HepG2 (cell line): ENCODE data around the gene HMMR. TPM values are rescaled to one million over a fixed set of nuclear protein-coding genes. Genes with fewer than 3 reads are reported as not detected.

Source experiments
- ARHGAP35 ChIP-seq: sonication (generic); formaldehyde crosslinking; IDR thresholded peaks from 2 replicates; pipeline ENCODE4 v1.9.0; 2022; ENCODE audit warnings: mild to moderate bottlenecking, inconsistent platforms, moderate library complexity, missing genetic modification reagents, borderline replicate concordance
- ARNT2 ChIP-seq: sonication (generic); formaldehyde crosslinking; IDR thresholded peaks from 2 replicates; pipeline ENCODE4 v1.8.0; 2022; ENCODE audit warnings: mild to moderate bottlenecking, low read depth, missing genetic modification reagents, moderate library complexity
- DR1 ChIP-seq: sonication (generic); formaldehyde crosslinking; IDR thresholded peaks from 2 replicates; pipeline ENCODE4 v1.8.0; 2021; ENCODE audit warnings: mild to moderate bottlenecking, missing genetic modification reagents, inconsistent platforms
- GZF1 ChIP-seq: sonication (generic); formaldehyde crosslinking; IDR thresholded peaks from 2 replicates; pipeline ENCODE4 v1.5.1; 2020; ENCODE audit warnings: mild to moderate bottlenecking, missing genetic modification reagents
- HMG20B ChIP-seq: conservative IDR thresholded peaks from 2 replicates; pipeline ENCODE4 v1.6.1; 2016; ENCODE audit warnings: missing genetic modification reagents, missing compliant biosample characterization
- KDM2A ChIP-seq: sonication (generic); formaldehyde crosslinking; IDR thresholded peaks from 2 replicates; pipeline ENCODE4 v1.4.0; 2020; ENCODE audit warnings: low read depth, missing genetic modification reagents, borderline replicate concordance
- MYC ChIP-seq: sonication (generic); formaldehyde crosslinking; IDR thresholded peaks from 2 replicates; pipeline ENCODE4 v1.9.0; 2021; ENCODE audit warnings: missing genetic modification reagents, borderline replicate concordance
- REL ChIP-seq: sonication (generic); formaldehyde crosslinking; conservative IDR thresholded peaks from 2 replicates; pipeline ENCODE4 v1.8.0; 2022; ENCODE audit warnings: mild to moderate bottlenecking, missing genetic modification reagents, moderate library complexity
- SNAPC4 ChIP-seq: sonication (generic); formaldehyde crosslinking; IDR thresholded peaks from 2 replicates; pipeline ENCODE4 v1.4.0; 2020; ENCODE audit warnings: mild to moderate bottlenecking, missing genetic modification reagents
- SP1 ChIP-seq, 2 experiments: fragments of 450-650 bp in 1 of 2; sonication (generic) in 1 of 2; formaldehyde crosslinking in 1 of 2; IDR thresholded peaks; 2 replicates each; pipeline versions ENCODE4 v1.4.0 to v1.6.1; 2016 to 2020; ENCODE audit warnings: missing genetic modification reagents in 1 of 2
- TOE1 ChIP-seq: sonication (generic); formaldehyde crosslinking; IDR thresholded peaks from 2 replicates; pipeline ENCODE4 v1.4.0; 2020; ENCODE audit warnings: mild to moderate bottlenecking, missing genetic modification reagents
- ZNF121 ChIP-seq: sonication (generic); formaldehyde crosslinking; IDR thresholded peaks from 2 replicates; pipeline ENCODE4 v1.5.0; 2020; ENCODE audit warnings: mild to moderate bottlenecking, missing genetic modification reagents
- ZNF550 ChIP-seq: sonication (generic); formaldehyde crosslinking; IDR thresholded peaks from 2 replicates; pipeline ENCODE4 v1.4.0; 2020; ENCODE audit warnings: mild to moderate bottlenecking, missing genetic modification reagents, borderline replicate concordance
- ZSCAN22 ChIP-seq: sonication (generic); formaldehyde crosslinking; IDR thresholded peaks from 2 replicates; pipeline ENCODE4 v1.4.0; 2020; ENCODE audit warnings: mild to moderate bottlenecking, missing genetic modification reagents
- ZZZ3 ChIP-seq: sonication (generic); formaldehyde crosslinking; IDR thresholded peaks from 2 replicates; pipeline ENCODE4 v1.4.0; 2020; ENCODE audit warnings: missing genetic modification reagents, mild to moderate bottlenecking, borderline replicate concordance
- polyA plus RNA-seq, 8 experiments: library from polyadenylated mRNA; depleted of rRNA in 3 of 8; stranded (reverse) in 7 of 8; unstranded in 1 of 8; fragments of >200 nt; fragmentation: Illumina TruSeq in 4 of 8; extraction: Trizol in 4 of 8; gene quantifications; 2 replicates each; pipeline versions ENCODE4 v1.2.1 to v1.2.3, GENCODE V29; 2011 to 2016; ENCODE audit warnings: low read depth in 4 of 8, missing spikeins in 1 of 8, mixed read lengths in 1 of 8; ENCODE audit not compliant: insufficient read depth in 1 of 8
- total RNA-seq, 5 experiments: library from RNA; depleted of rRNA; stranded (reverse); fragments of >200 nt; fragmentation: Illumina TruSeq; extraction: Trizol; gene quantifications; 2 replicates each; pipeline ENCODE4 v1.2.3, GENCODE V29; 2016; ENCODE audit warnings: low read depth in 1 of 5
- TF ChIP-seq, protein P1 (sequence below): IDR thresholded peaks from 2 replicates; pipeline ENCODE4 v1.6.1; 2012; ENCODE audit warnings: low read depth, low read length, improper control_type of control experiment
- TF ChIP-seq, protein P2 (sequence below): sonication (generic); formaldehyde crosslinking; IDR thresholded peaks from 2 replicates; pipeline ENCODE4 v1.5.1; 2020; ENCODE audit warnings: missing genetic modification reagents, mild to moderate bottlenecking, borderline replicate concordance

HMMR gene
- total and polyA plus RNA-seq, 2 of the 13 experiments (the other 11 are each of a cell fraction or from before 2014, with no cell fraction given): 8.5 to 48.3 TPM

DNA sequence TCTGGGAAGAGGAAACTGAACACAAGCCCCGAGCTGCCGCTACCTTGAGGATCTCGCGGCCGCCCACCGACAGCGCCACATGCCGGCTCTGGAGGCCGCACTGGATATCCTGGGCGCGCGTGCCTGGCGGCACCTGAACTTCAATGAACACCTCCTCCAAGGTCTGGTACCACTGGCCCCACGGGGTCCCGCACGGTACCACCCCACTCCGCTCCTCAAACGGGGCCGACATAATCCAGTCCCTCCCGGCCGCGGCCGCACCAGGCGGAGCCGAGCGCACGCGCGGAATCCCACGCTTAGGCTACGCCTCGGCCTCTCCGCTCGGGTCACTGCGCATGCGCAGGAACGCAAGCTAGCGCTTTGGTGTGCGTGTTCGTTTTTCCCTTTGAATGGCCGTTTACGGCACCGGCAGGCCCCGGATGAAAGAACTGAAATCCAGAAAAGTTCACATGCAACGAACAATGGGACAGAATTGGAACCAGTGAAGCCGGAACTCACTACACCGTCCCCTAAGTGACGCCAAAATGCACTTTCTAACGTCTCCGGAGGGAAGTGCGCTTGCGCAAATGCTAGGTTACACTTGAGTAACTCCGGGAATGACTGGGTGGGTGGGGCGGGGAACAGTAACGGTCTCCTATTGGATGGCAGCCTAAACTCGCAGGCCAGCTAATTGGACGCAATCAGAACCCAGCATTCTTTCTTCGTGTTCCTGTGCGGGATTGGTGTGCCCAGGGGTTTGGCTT, 442 bp upstream of the HMMR start, which contains the start of gene NUDCD2 (continued):
- TF ChIP-seq, protein P1, sequence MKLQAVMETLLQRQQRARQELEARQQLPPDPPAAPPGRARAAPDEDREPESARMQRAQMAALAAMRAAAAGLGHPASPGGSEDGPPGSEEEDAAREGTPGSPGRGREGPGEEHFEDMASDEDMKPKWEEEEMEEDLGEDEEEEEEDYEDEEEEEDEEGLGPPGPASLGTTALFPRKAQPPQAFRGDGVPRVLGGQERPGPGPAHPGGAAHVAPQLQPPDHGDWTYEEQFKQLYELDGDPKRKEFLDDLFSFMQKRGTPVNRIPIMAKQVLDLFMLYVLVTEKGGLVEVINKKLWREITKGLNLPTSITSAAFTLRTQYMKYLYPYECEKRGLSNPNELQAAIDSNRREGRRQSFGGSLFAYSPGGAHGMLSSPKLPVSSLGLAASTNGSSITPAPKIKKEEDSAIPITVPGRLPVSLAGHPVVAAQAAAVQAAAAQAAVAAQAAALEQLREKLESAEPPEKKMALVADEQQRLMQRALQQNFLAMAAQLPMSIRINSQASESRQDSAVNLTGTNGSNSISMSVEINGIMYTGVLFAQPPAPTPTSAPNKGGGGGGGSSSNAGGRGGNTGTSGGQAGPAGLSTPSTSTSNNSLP: no peak
- TF ChIP-seq KDM2A (CRISPR knock-in tag) (peak; percentile 95), GZF1 (CRISPR knock-in tag) (no peak), SP1 (IDR thresholded peaks at IDR 0.05) (no peak), SP1 (CRISPR knock-in tag; IDR thresholded peaks at IDR 0.05) (0 out of 2 replicates have a peak, but pooled peaks have one; percentile 23), ARNT2 (CRISPR knock-in tag) (peak; percentile 83), HMG20B (no peak), TOE1 (CRISPR knock-in tag) (no peak), ZZZ3 (peak; percentile 81; the same call in 1 of the 2 replicates), DR1 (CRISPR knock-in tag) (peak; percentile 69), ZNF121 (0 out of 2 replicates have a peak, but pooled peaks have one; percentile 8), ARHGAP35 (CRISPR knock-in tag) (peak; percentile 41; the same call in 1 of the 2 replicates), REL (no peak), ZNF550 (peak; percentile 90; the same call in 1 of the 2 replicates), MYC (CRISPR knock-in tag) (peak; percentile 95), SNAPC4 (CRISPR knock-in tag) (peak; percentile 73; the same call in 1 of the 2 replicates), ZSCAN22 (CRISPR knock-in tag) (no peak)
- TF ChIP-seq, protein P2, sequence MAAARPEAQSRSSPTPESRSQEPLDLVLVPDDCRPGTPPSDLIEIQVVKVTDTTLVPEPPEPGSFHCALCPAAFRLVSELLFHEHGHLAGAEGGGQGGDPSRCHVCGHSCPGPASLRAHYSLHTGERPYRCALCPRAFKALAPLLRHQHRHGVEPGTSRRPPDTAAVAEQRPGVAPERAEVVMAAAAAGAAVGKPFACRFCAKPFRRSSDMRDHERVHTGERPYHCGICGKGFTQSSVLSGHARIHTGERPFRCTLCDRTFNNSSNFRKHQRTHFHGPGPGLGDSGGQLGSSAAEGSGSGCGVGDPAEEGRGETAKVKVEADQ: peak; percentile 57
